ELR (cell line): ENCODE data around the gene CAMK1G.

Experiments
- DNase-seq: peaks from one replicate; pipeline ENCODE4 v3.0.0-alpha.2; 2015; ENCODE audit warnings: low read depth

Gene CAMK1G

DNA sequence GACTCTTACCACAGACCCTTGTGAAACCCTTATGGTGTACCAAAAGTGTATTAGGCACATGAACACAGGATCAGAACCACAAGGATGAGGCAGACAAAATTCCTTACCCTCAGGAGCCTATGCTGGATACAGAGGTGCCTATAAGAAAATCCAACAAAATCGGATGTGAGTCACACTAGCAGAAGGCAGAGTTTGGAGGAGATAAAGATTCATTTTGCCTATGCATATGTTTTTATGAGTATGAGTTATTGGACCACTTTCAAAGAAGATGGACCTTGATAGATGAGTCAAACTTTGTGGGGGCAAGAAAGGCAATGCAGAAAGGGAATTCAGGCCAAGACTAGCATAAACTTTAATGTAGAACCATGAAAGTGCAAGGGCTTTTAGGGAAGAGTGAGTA is 17.0 kb downstream of the CAMK1G start:
- DNase-seq = peak; percentile 90

DNA sequence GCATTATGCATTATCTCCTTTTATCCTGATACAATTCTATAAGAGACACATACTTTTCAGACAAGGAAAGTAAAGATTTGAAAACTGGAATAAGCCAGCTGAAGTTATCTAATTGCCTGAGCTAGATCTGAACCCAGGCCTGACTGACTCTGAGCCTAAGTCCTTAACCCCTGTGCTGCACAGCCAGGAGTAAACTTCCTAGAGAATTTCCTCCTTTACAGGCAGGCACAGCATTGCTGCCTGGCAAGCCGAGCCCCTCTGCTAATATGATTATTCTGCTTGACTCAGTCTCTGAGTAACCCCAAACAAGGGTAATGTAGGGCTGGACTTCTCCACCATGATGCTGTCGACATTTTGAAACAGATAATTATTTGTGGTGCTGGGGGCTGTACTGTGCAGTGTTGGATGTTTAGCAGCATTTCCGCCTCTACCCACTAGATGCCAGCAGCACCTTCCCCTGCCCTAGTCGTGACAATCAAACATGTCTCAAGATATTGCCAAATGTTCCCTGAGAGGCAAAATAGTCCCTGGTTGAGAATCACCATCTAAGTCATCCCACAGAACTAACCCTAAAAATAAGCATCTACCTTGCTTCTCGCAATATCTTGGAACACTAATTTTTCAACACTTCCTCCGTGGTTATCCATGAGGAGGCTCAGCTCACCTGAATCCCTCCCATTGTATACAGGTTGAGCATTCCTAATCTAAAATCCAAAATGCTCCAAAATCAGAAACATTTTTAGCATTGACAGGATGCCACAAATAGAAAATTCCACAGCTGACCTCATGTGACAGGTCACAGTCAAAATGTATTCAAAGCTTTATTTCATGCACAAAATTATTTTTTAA is 18.5 kb downstream of the CAMK1G start:
- DNase-seq = peak; percentile 73

DNA sequence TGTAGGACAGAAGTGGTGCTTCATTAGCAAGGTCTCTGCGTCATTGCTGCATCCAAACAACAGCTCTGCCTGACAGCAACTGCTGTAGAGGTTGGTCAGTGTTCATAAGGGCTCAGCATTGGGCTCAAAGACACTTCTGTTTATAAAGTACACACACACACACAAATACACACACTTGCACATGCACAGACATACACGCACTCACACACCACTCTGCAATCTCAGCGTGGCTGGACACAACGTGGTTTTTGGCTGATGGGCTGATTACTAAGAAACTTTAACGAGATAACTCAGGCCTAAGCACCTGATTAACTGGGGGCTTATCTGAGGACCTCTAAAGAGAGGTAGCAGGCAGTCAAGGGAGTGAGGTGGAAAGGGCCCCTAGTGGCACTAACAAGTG is 20.4 kb downstream of the CAMK1G start:
- DNase-seq = no peak

- DNase-seq = peak; percentile 91
Observed at GRCh38 chr1:209607102-209607794, 23.7 kb downstream of the CAMK1G start.

DNA sequence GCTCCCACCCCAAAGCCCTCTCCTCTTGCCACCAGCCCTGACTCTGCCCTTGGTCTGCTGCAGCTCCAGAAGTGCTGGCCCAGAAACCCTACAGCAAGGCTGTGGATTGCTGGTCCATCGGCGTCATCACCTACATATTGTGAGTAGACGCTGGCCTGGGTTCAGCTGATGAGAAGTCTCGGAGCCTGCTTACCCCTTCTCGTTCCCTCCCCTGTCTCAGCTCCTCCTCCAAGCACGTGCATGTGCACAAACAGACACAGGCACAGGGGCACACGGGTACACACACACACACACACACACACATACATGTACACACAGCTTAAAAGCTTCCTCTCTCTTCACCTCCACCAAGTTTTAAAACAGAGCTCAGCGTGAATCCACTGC is 24.3 kb downstream of the CAMK1G start:
- peak; percentile 54 for DNase-seq

DNA sequence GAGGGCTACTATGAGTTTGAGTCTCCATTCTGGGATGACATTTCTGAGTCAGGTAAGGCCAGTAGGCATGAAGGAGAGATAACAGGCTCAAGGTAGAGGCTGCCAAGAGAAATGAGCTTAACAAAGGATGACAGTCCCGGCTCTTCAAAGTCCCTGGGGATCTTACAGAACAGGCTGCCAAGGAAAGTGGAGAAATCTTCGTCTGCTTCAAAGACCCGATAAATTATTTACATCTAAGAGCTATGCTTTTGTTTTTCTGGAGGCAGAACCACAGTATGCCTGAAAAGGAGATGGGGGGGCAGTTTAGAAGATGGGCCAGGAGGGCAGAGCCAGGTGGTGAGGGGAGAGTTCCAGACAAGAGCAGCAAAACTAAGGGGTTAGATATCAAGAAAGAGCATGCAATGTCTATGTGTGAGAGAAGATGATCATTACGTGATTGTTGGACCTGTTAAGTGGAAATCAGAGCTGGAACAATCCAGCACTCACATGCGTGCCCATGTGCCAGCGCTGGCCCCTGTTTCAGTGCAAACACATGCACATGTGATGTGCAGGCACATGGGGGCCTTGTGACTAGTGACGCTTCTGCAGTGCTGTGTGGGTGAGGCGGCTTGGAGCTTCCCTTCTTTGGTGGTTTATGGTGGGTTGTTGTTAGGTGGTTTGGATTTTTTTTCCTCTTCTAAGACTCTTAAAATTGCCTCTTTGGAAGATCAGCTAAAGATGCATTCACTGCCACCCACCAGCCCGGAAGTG is 25.7 kb downstream of the CAMK1G start:
- DNase-seq = no peak

DNA sequence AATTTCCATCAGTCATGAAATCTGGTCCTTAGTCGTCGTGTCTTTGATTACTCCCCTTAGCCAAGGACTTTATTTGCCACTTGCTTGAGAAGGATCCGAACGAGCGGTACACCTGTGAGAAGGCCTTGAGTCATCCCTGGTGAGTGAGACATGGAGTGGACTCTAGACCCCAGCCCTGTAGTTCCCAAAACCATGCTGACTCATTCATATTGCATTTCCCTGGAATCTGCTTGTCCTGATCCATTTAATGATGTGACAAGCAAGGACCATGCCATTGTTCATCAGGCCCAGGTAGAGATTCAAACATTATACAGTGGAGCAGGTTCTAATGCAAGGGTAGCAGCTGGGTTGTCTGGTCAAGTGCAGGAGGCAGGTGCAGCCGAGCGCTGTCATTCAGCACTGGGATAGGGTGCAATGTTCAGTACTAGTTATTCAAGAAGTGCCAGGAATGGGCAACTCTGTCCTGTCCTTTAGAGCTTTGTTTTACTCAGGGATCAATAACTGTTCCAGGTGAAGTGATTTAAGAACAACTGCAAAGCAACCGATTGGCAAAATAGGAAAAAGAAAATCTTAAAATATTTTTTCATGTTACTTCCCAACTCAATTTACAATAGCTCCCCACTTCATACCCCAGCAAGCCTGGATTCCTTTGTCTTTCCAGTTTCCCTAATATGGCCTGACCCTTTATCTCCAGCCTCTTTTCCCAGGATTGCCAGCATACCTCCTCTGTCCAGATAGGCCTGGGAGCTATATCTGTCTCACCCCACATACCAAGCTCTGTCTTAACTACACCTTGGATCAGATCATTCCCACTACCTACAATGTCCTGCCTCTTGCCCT is 26.5 kb downstream of the CAMK1G start:
- DNase-seq = peak; percentile 63

- DNase-seq = no peak
Observed at GRCh38 chr1:209610631-209610905, 27.1 kb downstream of the CAMK1G start.

DNA sequence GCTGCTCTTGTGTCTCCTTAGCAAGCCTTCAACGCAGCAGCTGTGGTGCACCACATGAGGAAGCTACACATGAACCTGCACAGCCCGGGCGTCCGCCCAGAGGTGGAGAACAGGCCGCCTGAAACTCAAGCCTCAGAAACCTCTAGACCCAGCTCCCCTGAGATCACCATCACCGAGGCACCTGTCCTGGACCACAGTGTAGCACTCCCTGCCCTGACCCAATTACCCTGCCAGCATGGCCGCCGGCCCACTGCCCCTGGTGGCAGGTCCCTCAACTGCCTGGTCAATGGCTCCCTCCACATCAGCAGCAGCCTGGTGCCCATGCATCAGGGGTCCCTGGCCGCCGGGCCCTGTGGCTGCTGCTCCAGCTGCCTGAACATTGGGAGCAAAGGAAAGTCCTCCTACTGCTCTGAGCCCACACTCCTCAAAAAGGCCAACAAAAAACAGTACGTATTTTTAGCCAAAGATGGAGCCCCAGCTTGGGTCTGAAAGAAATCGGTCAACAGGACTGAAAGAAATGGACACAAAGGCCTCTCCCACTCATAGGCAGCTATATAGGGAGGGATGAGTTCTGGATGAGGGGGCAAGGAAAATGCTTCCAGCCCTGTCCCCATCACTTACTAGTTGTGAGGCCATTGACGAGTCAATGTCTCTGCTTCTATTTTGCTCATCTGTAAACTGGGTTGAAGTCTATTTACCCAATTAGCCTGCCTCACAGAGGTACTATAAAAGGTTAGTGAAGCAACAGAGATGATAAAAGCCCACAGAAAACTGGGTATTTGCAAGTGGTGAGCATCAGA is 28.5 kb downstream of the CAMK1G start:
- DNase-seq = no peak

DNA sequence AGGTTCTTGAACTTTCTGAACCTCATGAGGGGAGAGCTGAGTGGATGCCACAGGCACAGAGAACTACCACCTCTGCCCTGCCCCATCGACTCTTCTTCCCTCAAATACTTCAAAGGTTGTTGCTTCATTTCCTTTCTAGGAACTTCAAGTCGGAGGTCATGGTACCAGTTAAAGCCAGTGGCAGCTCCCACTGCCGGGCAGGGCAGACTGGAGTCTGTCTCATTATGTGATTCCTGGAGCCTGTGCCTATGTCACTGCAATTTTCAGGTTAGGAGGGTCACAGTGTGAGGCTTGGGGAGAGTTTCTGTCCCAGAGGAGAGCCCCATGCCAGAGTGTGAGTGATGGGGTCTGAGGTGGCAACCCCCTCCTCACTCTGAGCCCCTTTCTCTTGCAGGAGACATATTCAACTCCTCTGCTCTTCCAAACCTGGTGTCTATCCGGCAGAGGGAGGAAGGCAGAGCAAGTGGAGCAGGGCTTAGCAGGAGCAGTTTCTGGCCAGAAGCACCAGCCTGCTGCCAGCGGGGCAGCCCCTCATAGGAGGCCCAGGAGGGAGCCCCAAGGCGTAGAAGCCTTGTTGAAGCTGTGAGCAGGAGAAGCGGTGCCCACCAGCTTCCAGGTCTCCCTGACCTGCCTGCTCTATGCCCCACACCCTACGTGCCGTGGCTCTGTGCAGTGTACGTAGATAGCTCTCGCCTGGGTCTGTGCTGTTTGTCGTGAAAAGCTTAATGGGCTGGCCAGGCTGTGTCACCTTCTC is 29.3 kb downstream of the CAMK1G start:
- no peak for DNase-seq

DNA sequence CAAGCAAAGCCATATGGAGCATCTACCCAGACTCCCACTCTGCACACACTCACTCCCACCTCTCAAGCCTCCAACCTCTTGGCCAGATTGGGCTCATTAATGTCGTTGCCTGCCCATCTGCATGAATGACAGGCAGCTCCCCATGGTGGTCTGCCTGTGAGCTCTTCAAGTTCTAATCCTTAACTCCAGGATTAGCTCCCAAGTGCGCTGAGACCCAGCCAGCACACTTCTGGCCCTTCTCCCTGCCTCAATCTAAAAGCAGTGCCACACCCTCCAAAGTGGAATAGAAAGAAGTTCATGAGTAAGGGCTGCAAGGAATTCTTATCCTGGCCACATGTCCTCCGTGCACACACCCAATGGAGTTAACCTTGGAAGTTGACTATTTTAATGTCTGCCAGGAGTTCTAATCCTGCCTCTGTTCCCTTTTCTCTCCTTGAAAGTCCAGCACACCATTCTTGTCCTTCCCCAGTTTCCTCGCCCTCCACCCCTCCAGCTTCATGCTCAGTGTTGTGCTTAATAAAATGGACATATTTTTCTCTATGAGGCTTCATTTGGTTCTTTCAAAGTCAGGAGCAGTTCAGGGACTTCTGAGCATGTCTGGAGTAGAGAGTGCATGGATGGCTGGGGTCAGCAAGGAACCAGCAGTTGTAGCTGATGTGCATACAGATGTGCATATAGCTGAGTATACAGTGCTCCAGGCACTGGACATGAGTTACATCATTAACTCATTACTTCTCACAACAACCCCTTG is 30.1 kb downstream of the CAMK1G start:
- DNase-seq = no peak

DNA sequence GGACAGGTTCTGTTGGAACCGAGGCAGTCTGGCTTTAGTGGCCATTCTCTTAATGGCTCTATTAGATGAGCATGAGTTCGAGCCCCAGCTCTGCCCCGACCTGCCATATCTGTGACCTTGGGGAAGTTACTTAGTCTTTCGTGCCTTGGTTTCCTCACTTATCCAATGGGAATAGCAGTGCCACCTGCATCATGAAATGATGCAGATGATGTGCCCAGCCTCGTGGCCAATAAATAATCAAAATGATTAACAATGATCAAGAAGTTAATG is 30.6 kb downstream of the CAMK1G start:
- DNase-seq = no peak

DNA sequence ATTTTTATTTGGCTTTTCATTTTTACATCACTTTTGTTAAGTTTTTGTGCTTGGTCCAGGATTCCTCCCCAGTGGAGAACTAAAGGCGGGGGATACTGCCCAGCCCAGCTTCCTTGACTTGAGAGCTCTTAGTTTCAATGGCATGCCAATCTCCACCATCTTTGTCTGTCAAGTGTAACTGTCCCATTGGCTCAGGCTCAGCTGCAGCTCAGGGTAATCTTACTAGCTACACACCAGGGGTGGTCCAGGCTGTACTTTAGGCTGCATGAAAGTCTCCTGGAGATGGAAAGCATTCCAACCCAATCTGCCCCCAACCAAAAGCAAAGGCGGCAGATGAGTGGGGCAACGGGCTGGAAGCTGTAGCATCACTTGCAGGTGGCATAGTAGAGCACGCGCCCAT is 31.4 kb downstream of the CAMK1G start:
- no peak for DNase-seq

GRCh38 chr1:209616366-209617046 is 33.0 kb downstream of the CAMK1G start:
- no peak for DNase-seq

- no peak for DNase-seq
Observed at GRCh38 chr1:209617047-209617673, 33.6 kb downstream of the CAMK1G start.

GRCh38 chr1:209617755-209618154 is 34.2 kb downstream of the CAMK1G start:
- DNase-seq = no peak

GRCh38 chr1:209618291-209618690 is 34.8 kb downstream of the CAMK1G start:
- no peak for DNase-seq

GRCh38 chr1:209618756-209619420 is 35.4 kb downstream of the CAMK1G start:
- DNase-seq = peak; percentile 30
